ENCODE results near the gene KIF6. TPM values are rescaled to one million over a fixed set of nuclear protein-coding genes. Genes with fewer than 3 reads are reported as not detected.

Gene KIF6
- total and polyA plus RNA-seq, 2 of the 8 experiments (the other 6 are each of a cell fraction or from before 2014, with no cell fraction given), result 0.53 to 0.65 TPM

GRCh38 chr6:39468385-39468784 lies 256.8 kb downstream of the KIF6 start:
- no peak overlapping the region for H4K91ac ChIP-seq (replicated peaks; ENCODE audit: insufficient read length, low read length)
- no peak overlapping the region for H3K27ac ChIP-seq (ENCODE audit: low read depth, low read length)
- no peak overlapping the region for H2BK12ac ChIP-seq (ENCODE audit: low read depth, low read length)
- no peaks in the 10 kb centered on the region for H3K79me1 ChIP-seq (ENCODE audit: low read depth, low read length)
- peaks cover 0 to 2% (median 0%) of the 10 kb centered on the region in 4 experiments; a peak in 1 of 7 replicates for H3K27me3 ChIP-seq (replicated peaks in 1 of 4; ENCODE audit: control insufficient read depth in 3 of 4, extremely low read depth in 1 of 4, insufficient read depth in 3 of 4, low read length in 3 of 4)
- H4K8ac ChIP-seq (ENCODE audit: extremely low read depth, insufficient read depth, low read length), result no peak overlapping the region
- H3K4me3 ChIP-seq (ENCODE audit: extremely low read depth in 1 of 4, insufficient read depth in 2 of 4, low read depth in 3 of 4, low read length in 4 of 4), result no peak overlapping the region
- H2BK120ac ChIP-seq (replicated peaks; ENCODE audit: low read depth, low read length), result no peak overlapping the region
- H3K23me2 ChIP-seq (ENCODE audit: low read depth, low read length), result no peaks in the 10 kb centered on the region; the same call in 1 of the 2 replicates
- DNase-seq (ENCODE audit: low read depth in 1 of 2, low spot score in 2 of 2) (no peak), FAIRE-seq (no peak)
- H3K4me2 ChIP-seq (ENCODE audit: insufficient read depth in 1 of 2, low read depth in 2 of 2, low read length in 2 of 2), result no peak overlapping the region
- H3K9ac ChIP-seq (replicated peaks in 1 of 4; ENCODE audit: extremely low read depth in 1 of 4, low read depth in 3 of 4, low read length in 3 of 4), result no peak overlapping the region
- 63% methylated on average over 1 of the region's 1 CpG; no CpG with 5 or more reads in 1 of the 2 experiments for WGBS, 2 experiments (ENCODE audit: extremely low coverage in 1 of 2, insufficient coverage in 1 of 2, insufficient read length in 1 of 2, insufficient replicate concordance in 2 of 2, low coverage in 1 of 2, low lambda C conversion rate in 2 of 2, missing lambda C conversion rate in 1 of 2)
- CTCF ChIA-PET (ENCODE audit: partially characterized antibody), result interaction anchor here (0.5 kb wide), 1 partner anchor 1988 kb away, joined by 3 read pairs; no protein-coding TSS in a partner anchor
- POLR2A ChIA-PET (ENCODE audit: partially characterized antibody), result no interaction called here
- no peak overlapping the region for H3K4ac ChIP-seq (replicated peaks; ENCODE audit: insufficient read length, low read depth, low read length)
- H2BK15ac ChIP-seq (ENCODE audit: low read length), result no peak overlapping the region
- no peak overlapping the region for H2BK5ac ChIP-seq (ENCODE audit: low read depth, low read length)
- no peak overlapping the region for H3K14ac ChIP-seq (ENCODE audit: insufficient read length)
- no peak overlapping the region for H4K5ac ChIP-seq (ENCODE audit: insufficient read length, low read depth, low read length)
- no peaks in the 10 kb centered on the region for H3K79me2 ChIP-seq (ENCODE audit: control insufficient read depth in 1 of 2, insufficient read depth in 2 of 2, low read length in 2 of 2)
- H2AK5ac ChIP-seq (ENCODE audit: low read depth, low read length), result no peak overlapping the region
- H4K20me1 ChIP-seq (replicated peaks in 1 of 2; ENCODE audit: control insufficient read depth in 1 of 2, insufficient read depth in 2 of 2, low read length in 2 of 2), result no peaks in the 10 kb centered on the region
- H2BK20ac ChIP-seq (ENCODE audit: low read length), result no peak overlapping the region
- no peak overlapping the region for H3K56ac ChIP-seq (replicated peaks; ENCODE audit: insufficient read length, low read depth, low read length)
- H3K23ac ChIP-seq (ENCODE audit: insufficient read length), result no peak overlapping the region
- no peaks in the 10 kb centered on the region for H3K36me3 ChIP-seq (ENCODE audit: control insufficient read depth in 2 of 4, insufficient read depth in 4 of 4, low read length in 3 of 4)
- H3K18ac ChIP-seq (ENCODE audit: extremely low read depth, low read length), result no peak overlapping the region
- H3K9me3 ChIP-seq (ENCODE audit: insufficient read depth in 2 of 2, low read depth in 1 of 2, low read length in 1 of 2), result no peaks in the 10 kb centered on the region
- no peaks in the 10 kb centered on the region for H3K4me1 ChIP-seq (replicated peaks in 1 of 4; ENCODE audit: control insufficient read depth in 3 of 4, insufficient read depth in 4 of 4, low read length in 3 of 4)
- H2AFZ ChIP-seq (ENCODE audit: low read length), result no peak overlapping the region
- no peak for TF ChIP-seq CBX8 (IDR thresholded peaks at IDR 0.05; ENCODE audit: borderline replicate concordance, low read depth, low read length)
- TF ChIP-seq EGR1 (IDR thresholded peaks at IDR 0.05; ENCODE audit: borderline replicate concordance, low read depth, low read length), result no peak
- no peak for TF ChIP-seq TEAD4 (IDR thresholded peaks at IDR 0.05; ENCODE audit: low read depth, low read length)
- no peak for TF ChIP-seq CHD2 (IDR thresholded peaks at IDR 0.05; ENCODE audit: low read length)
- no peak for TF ChIP-seq TBP (IDR thresholded peaks at IDR 0.05; ENCODE audit: low read depth, low read length)
- TF ChIP-seq CTBP2 (IDR thresholded peaks at IDR 0.05; ENCODE audit: borderline replicate concordance, insufficient read depth, insufficient read length, low read length), result no peak
- no peak for TF ChIP-seq ASH2L (IDR thresholded peaks at IDR 0.05; ENCODE audit: low read length)
- no peak for TF ChIP-seq BRCA1 (IDR thresholded peaks at IDR 0.05; ENCODE audit: low read depth, low read length)
- TF ChIP-seq RFX5 (IDR thresholded peaks at IDR 0.05; ENCODE audit: borderline replicate concordance, low read depth, low read length), result no peak
- no peak for TF ChIP-seq MAFK (IDR thresholded peaks at IDR 0.05; ENCODE audit: low read depth, low read length)
- no peak for TF ChIP-seq HDAC6 (IDR thresholded peaks at IDR 0.05; ENCODE audit: low read depth, low read length)
- no peak for TF ChIP-seq CBX5 (IDR thresholded peaks at IDR 0.05; ENCODE audit: low read depth, low read length)
- TF ChIP-seq CHD1 (IDR thresholded peaks at IDR 0.05; ENCODE audit: low read depth, low read length), result no peak
- TF ChIP-seq RAD21 (IDR thresholded peaks at IDR 0.05 in 1 of 2, conservative IDR thresholded peaks at IDR 0.05 in 1 of 2; ENCODE audit: low read depth in 2 of 2, low read length in 2 of 2), result no peak
- TF ChIP-seq TAF1 (IDR thresholded peaks at IDR 0.05; ENCODE audit: low read depth, low read length), result no peak
- TF ChIP-seq SIRT6 (IDR thresholded peaks at IDR 0.05; ENCODE audit: low read length), result no peak

Measured in H1 (cell line).